Neural progenitor cell (in vitro differentiated cells): ENCODE data around the gene DLG2. TPM values are rescaled to one million over a fixed set of nuclear protein-coding genes. Genes with fewer than 3 reads are reported as not detected.

Source experiments
- DNase-seq: peaks from one replicate; pipeline ENCODE4 v3.0.0-alpha.2; 2016; ENCODE audit warnings: low spot score
- H2AFZ ChIP-seq: fragments of 200-600 bp; sonication (generic); replicated peaks from 2 replicates; pipeline ENCODE4 v1.6.1; 2016; ENCODE audit warnings: antibody characterized with exemption
- H3F3A ChIP-seq: fragments of 200-600 bp; sonication (generic); 2 replicates; pipeline ENCODE4 v1.6.1; 2016; ENCODE audit warnings: antibody characterized with exemption, low read depth
- H3K27ac ChIP-seq: fragments of 200-600 bp; sonication (generic); 2 replicates; pipeline ENCODE4 v1.5.1; 2016; ENCODE audit warnings: mild to moderate bottlenecking
- H3K27me3 ChIP-seq: fragments of 200-600 bp; sonication (generic); 2 replicates; pipeline ENCODE4 v1.6.1; 2016; ENCODE audit warnings: mild to moderate bottlenecking, moderate library complexity
- H3K36me3 ChIP-seq: fragments of 200-600 bp; sonication (generic); 2 replicates; pipeline ENCODE4 v1.5.1; 2016
- H3K4me1 ChIP-seq: fragments of 200-600 bp; sonication (generic); 2 replicates; pipeline ENCODE4 v1.6.1; 2016; ENCODE audit warnings: mixed run types
- H3K4me2 ChIP-seq: fragments of 200-600 bp; sonication (generic); 2 replicates; pipeline ENCODE4 v1.6.1; 2016
- H3K4me3 ChIP-seq: fragments of 200-600 bp; sonication (generic); 2 replicates; pipeline ENCODE4 v1.5.1; 2016
- H3K79me2 ChIP-seq: fragments of 200-600 bp; sonication (generic); 2 replicates; pipeline ENCODE4 v1.6.1; 2016; ENCODE audit warnings: low read depth
- H3K9ac ChIP-seq: fragments of 200-600 bp; sonication (generic); 2 replicates; pipeline ENCODE4 v1.6.1; 2016
- H3K9me3 ChIP-seq: fragments of 200-600 bp; sonication (generic); 2 replicates; pipeline ENCODE4 v1.5.1; 2016; ENCODE audit warnings: low read depth
- H4K20me1 ChIP-seq: fragments of 200-600 bp; sonication (generic); 2 replicates; pipeline ENCODE4 v1.6.1; 2016; ENCODE audit warnings: low read depth
- H3K27ac Mint-ChIP-seq: 3 replicates; pipeline ENCODE4 v1.8.0; 2021; ENCODE audit warnings: mixed read lengths
- H3K27me3 Mint-ChIP-seq: 2 replicates; pipeline ENCODE4 v1.8.0; 2022; ENCODE audit warnings: low read depth, mild to moderate bottlenecking, inconsistent platforms, moderate library complexity, mixed read lengths; ENCODE audit not compliant: insufficient read depth
- H3K36me3 Mint-ChIP-seq: 3 replicates; pipeline ENCODE4 v1.8.0; 2021; ENCODE audit warnings: mixed read lengths
- H3K4me1 Mint-ChIP-seq: 3 replicates; pipeline ENCODE4 v1.8.0; 2021; ENCODE audit warnings: mixed read lengths
- H3K4me3 Mint-ChIP-seq: 3 replicates; pipeline ENCODE4 v1.8.0; 2021; ENCODE audit warnings: mild to moderate bottlenecking, moderate library complexity, mixed read lengths
- H3K9me3 Mint-ChIP-seq: 3 replicates; pipeline ENCODE4 v1.8.0; 2020; ENCODE audit warnings: mixed read lengths
- CTCF ChIP-seq: fragments of 200-600 bp; sonication (generic); IDR thresholded peaks from 2 replicates; pipeline ENCODE4 v1.5.1; 2017; ENCODE audit warnings: antibody characterized with exemption, mild to moderate bottlenecking
- EZH2 ChIP-seq: fragments of 200-600 bp; sonication (generic); IDR thresholded peaks from 2 replicates; pipeline ENCODE4 v1.6.1; 2017; ENCODE audit warnings: antibody characterized with exemption, mild to moderate bottlenecking, moderate library complexity
- EZH2phosphoT487 ChIP-seq: fragments of 200-600 bp; sonication (generic); IDR thresholded peaks from 2 replicates; pipeline ENCODE4 v1.6.1; 2017; ENCODE audit warnings: antibody characterized with exemption
- total RNA-seq: library from RNA; depleted of rRNA; stranded (reverse); fragments of >200 nt; gene quantifications from 2 replicates; pipeline ENCODE4 v1.2.3, GENCODE V29; 2015; ENCODE audit warnings: low replicate concordance

Gene DLG2
- total RNA-seq, 1 donor from 2014 or later = 7.5 TPM

- DNase-seq = peak; percentile 66
- no peaks in the 10 kb centered on the region for H3K36me3 Mint-ChIP-seq
Measured at GRCh38 chr11:84899740-84900139, 727.4 kb downstream of the DLG2 start.

GRCh38 chr11:84899134-84899533 lies 728.0 kb downstream of the DLG2 start:
- TF ChIP-seq CTCF = no peak
- TF ChIP-seq EZH2phosphoT487 = no peak
- no peak for TF ChIP-seq EZH2
- Histone ChIP-seq H3F3A (no peaks in the 10 kb centered on the region), H3K27me3 (no peaks in the 10 kb centered on the region), H3K36me3 (no peaks in the 10 kb centered on the region), H3K79me2 (no peaks in the 10 kb centered on the region), H3K27ac (no peak overlapping the region), H3K4me3 (no peak overlapping the region), H3K4me1 (no peaks in the 10 kb centered on the region), H2AFZ (no peak overlapping the region), H3K9ac (no peak overlapping the region), H4K20me1 (no peaks in the 10 kb centered on the region), H3K9me3 (no peaks in the 10 kb centered on the region), H3K4me2 (no peak overlapping the region)
- DNase-seq = no peak
- Mint-ChIP-seq H3K4me1 (no peaks in the 10 kb centered on the region), H3K27me3 (no peaks in the 10 kb centered on the region), H3K4me3 (no peak overlapping the region), H3K9me3 (no peaks in the 10 kb centered on the region), H3K36me3 (no peaks in the 10 kb centered on the region), H3K27ac (no peak overlapping the region)

More at GRCh38 chr11:84899740-84900139, 727.4 kb downstream of the DLG2 start:
- H3K27ac Mint-ChIP-seq = no peak overlapping the region
- no peaks in the 10 kb centered on the region for H3K9me3 Mint-ChIP-seq
- H3K9me3 ChIP-seq = no peaks in the 10 kb centered on the region
- H3K4me2 ChIP-seq = no peak overlapping the region
- no peaks in the 10 kb centered on the region for H3K4me1 Mint-ChIP-seq
- TF ChIP-seq EZH2phosphoT487 (no peak), EZH2 (no peak), CTCF (peak; percentile 68)
- no peak overlapping the region for H3K4me3 Mint-ChIP-seq
- no peak overlapping the region for H3K4me3 ChIP-seq
- no peak overlapping the region for H2AFZ ChIP-seq
- no peak overlapping the region for H3K9ac ChIP-seq
- H3K27me3 ChIP-seq = no peaks in the 10 kb centered on the region
- H3F3A ChIP-seq = no peaks in the 10 kb centered on the region
- H3K36me3 ChIP-seq = no peaks in the 10 kb centered on the region
- no peaks in the 10 kb centered on the region for H3K27me3 Mint-ChIP-seq
- H4K20me1 ChIP-seq = no peaks in the 10 kb centered on the region
- no peaks in the 10 kb centered on the region for H3K79me2 ChIP-seq
- no peaks in the 10 kb centered on the region for H3K4me1 ChIP-seq
- H3K27ac ChIP-seq = no peak overlapping the region

- TF ChIP-seq EZH2 (no peak), CTCF (no peak), EZH2phosphoT487 (no peak)
- Histone ChIP-seq H3K27me3 (no peaks in the 10 kb centered on the region), H4K20me1 (no peaks in the 10 kb centered on the region), H2AFZ (no peak overlapping the region), H3K4me1 (peaks cover 5% of the 10 kb centered on the region), H3K9ac (no peak overlapping the region), H3K4me2 (no peak overlapping the region), H3K27ac (no peak overlapping the region), H3F3A (no peaks in the 10 kb centered on the region), H3K36me3 (no peaks in the 10 kb centered on the region), H3K79me2 (no peaks in the 10 kb centered on the region), H3K9me3 (no peaks in the 10 kb centered on the region), H3K4me3 (no peak overlapping the region)
- H3K4me1 Mint-ChIP-seq = peaks cover 13% of the 10 kb centered on the region
- no peak overlapping the region for H3K27ac Mint-ChIP-seq
- no peaks in the 10 kb centered on the region for H3K27me3 Mint-ChIP-seq
- H3K4me3 Mint-ChIP-seq = no peak overlapping the region
- no peaks in the 10 kb centered on the region for H3K9me3 Mint-ChIP-seq
- DNase-seq = no peak
- H3K36me3 Mint-ChIP-seq = no peaks in the 10 kb centered on the region
Measured at GRCh38 chr11:84894666-84895065, 732.5 kb downstream of the DLG2 start.

GRCh38 chr11:84890676-84891075 lies 736.5 kb downstream of the DLG2 start:
- TF ChIP-seq EZH2 (no peak), EZH2phosphoT487 (no peak), CTCF (no peak)
- no peak overlapping the region for H3K4me3 ChIP-seq
- no peaks in the 10 kb centered on the region for H3K9me3 ChIP-seq
- H3K27ac ChIP-seq = no peak overlapping the region
- Mint-ChIP-seq H3K9me3 (no peaks in the 10 kb centered on the region), H3K27ac (no peak overlapping the region), H3K27me3 (no peaks in the 10 kb centered on the region), H3K4me3 (no peak overlapping the region), H3K36me3 (no peaks in the 10 kb centered on the region), H3K4me1 (peaks cover 27% of the 10 kb centered on the region)
- H3K4me1 ChIP-seq = peaks cover 5% of the 10 kb centered on the region
- no peaks in the 10 kb centered on the region for H3K36me3 ChIP-seq
- peak; percentile 91 for DNase-seq
- H2AFZ ChIP-seq = no peak overlapping the region
- no peak overlapping the region for H3K9ac ChIP-seq
- no peaks in the 10 kb centered on the region for H3F3A ChIP-seq
- H3K4me2 ChIP-seq = peak overlapping the region; percentile 48
- no peaks in the 10 kb centered on the region for H3K27me3 ChIP-seq
- no peaks in the 10 kb centered on the region for H4K20me1 ChIP-seq
- H3K79me2 ChIP-seq = no peaks in the 10 kb centered on the region
